ENCODE data around the gene FANCI.

FANCI gene

GRCh38 chr15:89363770-89364169 is 120.0 kb downstream of the FANCI start:
- DNase-seq = no peak

- DNase-seq = peak; percentile 80
Measured at GRCh38 chr15:89364341-89364740, 120.6 kb downstream of the FANCI start.

- DNase-seq = no peak
Measured at GRCh38 chr15:89364741-89365450, 121.1 kb downstream of the FANCI start.

GRCh38 chr15:89365462-89366065 is 121.8 kb downstream of the FANCI start:
- no peak for DNase-seq
